Stimulated activated CD8-positive, alpha-beta memory T cell treated with anti-CD3 and anti-CD28 coated beads, Interleukin-7, amount 100 ng/mL, for 48 hours (primary cell): ENCODE data around the gene PSG6.
"Not testable (repeated sequence)": the region's sequence is repeated elsewhere in the genome, so short reads cannot be mapped to it uniquely, and the experiment has no call there.

Experiments
- DNase-seq, 2 donors: peaks; one replicate each; pipeline ENCODE4 v3.0.0-alpha.2; 2020; ENCODE audit warnings: low read depth in 1 of 2; ENCODE audit errors: extremely low read depth in 1 of 2

The PSG6 gene

GRCh38 chr19:42917634-42918033, at the start of gene PSG6:
Gene PSG6, minus strand, starts transcription at chr19:42917894. Its CDS starts 102 bp downstream, at chr19:42917792.
- DNase-seq = not testable (repeated sequence)

- no peak for DNase-seq
These were observed 47.5 kb upstream of the PSG6 start for GRCh38 chr19:42965176-42965575.

- DNase-seq = no peak
These were observed 43.4 kb upstream of the PSG6 start for GRCh38 chr19:42961119-42961518.

- DNase-seq = not testable (repeated sequence)
These were observed 34.4 kb upstream of the PSG6 start for GRCh38 chr19:42952126-42952525.

- DNase-seq = not testable (repeated sequence)
These were observed 33.8 kb upstream of the PSG6 start for GRCh38 chr19:42951476-42951875.

DNA sequence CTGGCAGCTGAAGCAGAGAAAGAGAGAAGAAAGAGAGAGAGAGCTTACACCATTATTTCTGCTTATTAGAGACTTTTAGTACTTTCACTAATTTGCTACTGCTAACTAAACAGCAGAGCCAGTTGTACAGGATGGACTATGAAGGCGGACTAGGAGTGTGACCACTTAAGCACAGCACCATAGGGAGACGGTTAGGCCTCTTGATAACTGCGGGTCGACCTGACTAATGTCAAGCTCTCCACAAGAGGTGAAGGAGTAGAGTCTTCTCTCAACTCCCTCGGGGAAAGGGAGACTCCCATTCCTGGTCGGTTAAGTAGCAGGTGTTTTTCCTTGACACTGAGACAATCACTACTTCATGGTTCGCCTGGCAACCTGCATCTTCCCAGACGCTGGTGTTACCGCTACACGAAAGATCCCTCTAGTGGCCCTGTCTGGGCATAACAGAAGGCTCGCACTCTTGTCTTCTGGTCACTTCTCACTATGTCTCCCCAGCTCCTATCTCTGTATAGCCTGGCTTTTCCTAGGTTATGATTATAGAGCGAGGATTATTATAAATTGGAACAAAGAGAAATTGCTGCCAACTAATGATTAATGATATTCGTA, 24.6 kb upstream of the PSG6 start:
- no peak for DNase-seq

- not testable (repeated sequence) for DNase-seq
These were observed 19.4 kb upstream of the PSG6 start, which contains the start of gene PSG7 for GRCh38 chr19:42937107-42937506. Gene PSG7, minus strand, starts transcription at chr19:42937207. Its CDS starts 131 bp downstream, at chr19:42937076.

DNA sequence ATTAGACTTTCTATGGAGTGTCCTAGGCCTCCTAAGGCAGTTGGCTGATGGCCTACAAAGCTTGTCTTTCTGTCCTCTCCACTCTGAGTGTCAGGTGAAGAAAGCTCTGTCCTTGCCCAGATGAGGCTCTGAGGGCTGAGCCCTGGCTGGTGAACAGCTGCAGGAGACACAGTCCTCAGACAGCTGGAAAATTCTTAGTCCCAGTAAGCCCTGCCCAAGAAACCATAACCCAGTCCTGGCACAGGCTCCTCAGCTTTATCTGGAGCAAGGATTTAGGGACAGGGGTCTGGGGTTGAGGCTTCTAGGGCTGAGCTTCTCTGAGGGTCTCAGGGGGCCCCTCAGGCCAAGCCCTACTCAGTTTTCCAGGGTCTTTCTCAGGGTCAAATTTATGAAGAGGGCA, 17.0 kb upstream of the PSG6 start:
- DNase-seq = not testable (repeated sequence)

DNA sequence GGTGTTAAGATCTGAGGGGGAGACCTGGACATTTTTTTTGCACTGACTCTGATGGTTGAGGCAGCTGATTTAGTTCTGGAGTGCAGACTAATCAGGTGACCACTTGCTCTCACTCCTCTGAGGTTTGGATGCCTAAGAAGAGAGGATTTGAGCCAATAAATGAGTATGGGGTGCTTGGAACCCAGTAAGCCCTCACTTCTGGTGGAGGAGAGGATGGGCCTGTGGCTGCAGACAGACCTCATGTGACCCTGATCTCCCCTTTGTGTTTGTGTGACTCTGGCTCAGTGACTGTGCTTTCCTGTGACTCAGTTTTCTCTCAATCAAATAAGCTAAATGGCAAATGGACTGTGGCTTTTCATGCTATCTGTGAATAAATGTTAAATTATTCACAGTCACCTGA, 16.5 kb upstream of the PSG6 start:
- DNase-seq = not testable (repeated sequence)

DNA sequence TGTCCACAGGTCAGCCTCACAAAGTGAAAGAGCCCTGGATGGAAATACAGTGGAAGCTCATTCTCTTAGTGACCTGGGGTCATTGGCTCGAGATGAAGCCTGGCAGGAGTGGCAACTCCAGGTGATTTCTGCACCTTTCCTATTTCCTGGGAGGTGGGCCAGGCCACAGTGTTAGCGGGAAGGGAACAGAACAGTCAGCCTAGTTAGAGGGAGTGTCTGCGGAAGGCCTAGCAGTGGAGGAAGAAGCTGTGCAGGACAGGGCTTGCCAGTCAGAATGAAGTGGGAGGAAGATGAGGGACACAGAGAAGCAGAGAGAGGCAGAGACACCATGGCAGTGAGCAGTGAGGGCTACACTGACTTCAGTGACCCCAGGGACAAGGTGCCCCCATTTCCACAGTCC, 15.7 kb upstream of the PSG6 start:
- DNase-seq = not testable (repeated sequence)

- not testable (repeated sequence) for DNase-seq
These were observed 14.9 kb upstream of the PSG6 start for GRCh38 chr19:42932485-42933101.

DNA sequence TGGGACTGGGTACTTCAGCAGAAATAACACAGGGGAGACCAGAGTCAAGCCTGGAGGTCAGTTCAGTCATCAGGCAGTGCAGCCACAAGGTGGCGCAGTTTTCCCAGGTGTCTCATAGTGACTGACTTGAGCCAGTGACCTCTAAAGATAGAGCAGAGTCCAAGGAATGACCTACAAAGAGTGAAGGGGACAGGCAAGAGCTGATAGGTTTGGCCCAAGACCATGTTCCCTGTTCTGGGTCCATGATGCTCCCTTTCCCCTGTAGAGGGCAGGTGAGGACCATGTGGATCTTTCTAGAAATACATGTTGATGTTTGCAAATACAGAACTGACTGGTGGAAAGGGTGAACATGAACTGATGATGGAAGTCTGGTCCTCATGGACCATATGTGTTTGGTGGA, 12.5 kb upstream of the PSG6 start:
- peak in 1 of 2 donors; percentile 17 for DNase-seq

DNA sequence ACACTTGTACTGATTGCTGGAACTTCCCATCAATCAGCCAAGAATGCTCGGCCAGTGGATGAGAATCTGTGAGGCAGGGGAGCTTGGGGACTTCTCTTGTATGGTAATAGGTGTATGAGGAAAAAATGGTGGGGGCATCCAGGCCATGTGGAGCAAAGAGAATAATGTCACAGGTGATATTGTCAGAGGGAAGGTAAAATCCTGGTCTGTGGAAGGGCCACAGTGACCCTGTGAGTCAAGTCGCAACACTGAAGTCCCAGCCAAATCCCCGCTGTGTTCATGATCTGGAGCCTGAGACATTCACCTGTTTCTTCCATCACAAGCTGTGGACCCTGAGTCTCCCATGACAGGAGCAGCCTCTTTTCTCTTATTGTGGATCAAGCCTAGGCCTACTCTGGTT, 11.2 kb upstream of the PSG6 start:
- no peak for DNase-seq

- DNase-seq = no peak
These were observed 9.1 kb upstream of the PSG6 start for GRCh38 chr19:42926781-42927180.

GRCh38 chr19:42923106-42923505, 5.4 kb upstream of the PSG6 start:
- peak in 1 of 2 donors; percentile 2 for DNase-seq

GRCh38 chr19:42920971-42921370, 3.3 kb upstream of the PSG6 start:
- DNase-seq = not testable (repeated sequence)

DNA sequence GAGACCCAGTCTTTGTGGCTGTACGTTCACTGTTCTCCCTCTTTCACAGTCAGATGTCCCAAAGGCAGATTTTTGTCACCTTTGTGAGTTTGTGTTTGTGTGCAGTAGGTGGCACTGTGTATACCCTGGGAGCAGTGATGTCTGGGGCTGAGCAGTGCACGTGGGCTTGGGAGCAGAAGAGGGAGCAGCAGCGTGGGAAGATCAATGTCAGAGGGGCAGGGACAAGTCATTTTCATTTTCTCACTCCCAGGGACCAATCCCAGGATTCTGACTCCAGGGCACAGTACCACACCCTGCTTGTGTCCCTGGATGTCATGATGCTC, 2.0 kb upstream of the PSG6 start:
- no peak for DNase-seq

- DNase-seq = not testable (repeated sequence)
These were observed 1.5 kb upstream of the PSG6 start for GRCh38 chr19:42919070-42919756.

- not testable (repeated sequence) for DNase-seq
These were observed 829 bp upstream of the PSG6 start for GRCh38 chr19:42918377-42919069.

DNA sequence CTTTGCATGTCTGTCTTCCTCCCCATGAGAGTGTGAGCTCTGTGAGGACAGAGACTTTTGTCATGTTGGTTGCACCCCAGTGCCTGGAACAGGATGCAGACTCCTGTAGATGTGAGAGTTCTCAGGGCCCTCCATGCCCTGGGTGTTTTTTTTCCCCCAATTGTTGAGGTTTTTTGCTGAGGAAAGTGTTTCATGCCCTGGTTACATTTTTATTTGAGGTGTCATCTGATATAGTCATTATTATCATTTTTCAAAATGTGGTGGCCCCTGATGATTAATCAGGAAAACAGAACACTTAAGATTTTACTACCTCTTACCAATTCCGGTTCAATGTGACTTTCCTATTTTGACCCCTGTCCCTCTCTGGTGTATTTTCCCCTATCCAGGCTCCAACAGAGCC, 763 bp downstream of the PSG6 start:
- DNase-seq = not testable (repeated sequence)

DNA sequence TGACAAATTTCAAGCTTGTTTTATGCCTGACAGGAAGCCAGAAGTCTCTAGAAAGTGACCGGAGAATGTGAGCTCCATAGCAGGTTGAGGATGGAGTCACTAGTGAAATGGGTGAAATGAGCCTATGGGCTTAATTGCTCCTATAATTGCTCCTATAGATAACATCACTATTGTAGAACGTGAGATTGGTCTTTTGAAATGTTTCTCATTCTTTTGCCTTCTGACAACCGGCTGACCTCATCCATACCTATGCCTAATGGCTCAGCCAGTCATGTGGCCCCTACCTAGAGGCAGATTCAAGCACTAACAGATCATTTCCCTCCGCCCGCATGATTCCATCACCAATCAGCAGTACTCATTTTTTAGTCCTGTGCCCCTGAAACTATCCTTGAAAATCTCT, 4.2 kb downstream of the PSG6 start:
- DNase-seq = not testable (repeated sequence)
